WI38 (cell line): ENCODE data around the gene PLPP3.

ENCODE experiments used
- H3K4me3 ChIP-seq: 2 replicates; pipeline ENCODE4 v1.5.1; 2011; ENCODE audit warnings: low read depth, mild to moderate bottlenecking, control low read depth, low read length
- CTCF ChIP-seq: IDR thresholded peaks from 2 replicates; pipeline ENCODE4 v1.5.1; 2012; ENCODE audit warnings: low read depth, mild to moderate bottlenecking, control low read depth, low read length

PLPP3 gene

GRCh38 chr1:56543783-56544612, 35.4 kb downstream of the PLPP3 start:
- no peak for TF ChIP-seq CTCF
- no peak overlapping the region for H3K4me3 ChIP-seq

- TF ChIP-seq CTCF = no peak
- H3K4me3 ChIP-seq = no peak overlapping the region
These were observed 36.7 kb downstream of the PLPP3 start for GRCh38 chr1:56542651-56543050.

DNA sequence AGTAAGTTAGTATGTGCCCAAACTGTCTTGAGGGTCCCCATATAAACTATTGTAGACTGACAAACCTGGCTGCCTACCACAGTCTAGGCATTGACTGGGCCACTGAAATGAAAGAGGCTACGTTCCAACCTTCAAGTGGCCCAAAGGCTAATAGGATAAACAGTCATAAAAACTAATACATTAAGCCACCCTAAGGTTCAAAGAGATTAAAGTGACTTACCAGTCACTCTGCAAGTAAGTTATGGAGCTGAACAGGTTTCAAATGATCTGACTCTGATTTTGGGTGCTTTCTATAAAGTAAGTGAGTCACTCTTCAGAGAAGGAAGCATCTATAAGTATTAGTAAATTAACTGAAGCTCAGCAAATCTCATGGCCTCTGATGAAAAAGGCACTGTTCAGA, 38.0 kb downstream of the PLPP3 start:
- no peak for TF ChIP-seq CTCF
- H3K4me3 ChIP-seq = no peak overlapping the region

DNA sequence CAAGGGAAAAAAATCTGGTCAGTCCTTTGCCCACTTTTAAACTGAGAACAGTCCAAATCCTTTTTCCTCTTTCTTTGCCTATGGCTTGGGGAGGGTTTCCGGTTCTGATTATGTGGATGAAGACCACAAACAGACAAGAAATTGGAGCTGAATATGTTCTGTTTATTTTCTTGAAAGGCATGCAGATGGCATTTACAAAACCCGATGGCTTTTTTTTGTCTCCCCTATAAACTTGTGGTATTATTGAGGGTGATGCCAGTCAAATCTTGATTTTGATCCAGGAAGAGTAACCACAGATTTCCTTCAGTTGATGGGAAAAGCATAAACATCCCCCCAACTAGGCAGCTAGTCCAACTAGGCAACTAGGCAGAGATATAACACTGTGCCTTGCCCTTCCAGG, 38.9 kb downstream of the PLPP3 start:
- TF ChIP-seq CTCF = no peak
- H3K4me3 ChIP-seq = no peak overlapping the region

- no peak for TF ChIP-seq CTCF
- no peak overlapping the region for H3K4me3 ChIP-seq
These were observed 39.8 kb downstream of the PLPP3 start for GRCh38 chr1:56539520-56539931.

DNA sequence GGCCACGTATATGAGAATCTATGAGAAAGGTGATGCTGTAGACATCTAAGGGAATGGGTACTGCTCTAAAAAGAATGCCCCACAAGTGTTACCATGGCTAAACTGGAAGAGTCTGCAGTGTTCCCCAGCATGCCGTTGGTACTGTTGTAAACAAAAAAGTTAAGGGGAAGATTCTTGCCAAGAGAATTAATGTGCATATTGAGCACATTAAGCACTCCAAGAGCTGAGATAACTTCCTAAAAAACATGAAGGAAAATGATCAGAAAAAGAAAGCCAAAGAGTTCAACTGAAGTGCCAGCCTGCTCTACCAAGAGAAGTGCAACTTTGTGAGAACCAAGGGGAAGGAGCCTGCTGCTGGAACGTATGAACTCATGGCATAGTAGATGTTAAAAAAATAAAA, 40.8 kb downstream of the PLPP3 start:
- no peak overlapping the region for H3K4me3 ChIP-seq
- TF ChIP-seq CTCF = no peak

DNA sequence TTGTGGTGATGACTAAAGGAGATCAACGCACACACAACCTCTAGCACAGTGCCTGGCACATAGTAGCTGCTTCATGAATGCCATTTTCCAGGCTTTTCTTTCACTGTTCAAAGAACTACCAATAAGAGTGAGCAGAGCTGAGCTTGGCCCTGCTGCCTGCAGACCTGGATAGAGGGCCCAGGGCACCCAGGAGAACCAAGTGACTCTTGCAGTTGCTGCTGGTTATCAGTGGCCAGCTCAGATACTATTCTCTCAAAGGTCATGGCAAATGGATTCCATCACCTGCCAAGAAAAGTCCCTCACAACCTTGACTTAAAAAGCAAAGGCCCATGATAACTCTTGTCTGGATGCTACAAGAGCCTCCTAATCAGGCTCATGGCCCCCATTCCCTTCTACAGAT, 41.7 kb downstream of the PLPP3 start:
- TF ChIP-seq CTCF = no peak
- no peak overlapping the region for H3K4me3 ChIP-seq
